IMR-90 (cell line): ENCODE data around the gene HMGA1. TPM values are rescaled to one million over a fixed set of nuclear protein-coding genes. Genes with fewer than 3 reads are reported as not detected.
A peak's percentile ranks its signal among the peaks of the same experiment; 100 is the strongest.

ENCODE experiments used
- ATAC-seq: fragments of 200-7000 bp; cut with Tn5 transposase; 2 replicates; pipeline ENCODE4 v1.9.1; 2020; ENCODE audit warnings: low read depth, mild to moderate bottlenecking, moderate library complexity
- BruUV-seq: library from RNA; stranded (reverse); fragments of 400-500 nt; replicated peaks from 2 replicates; lab custom pipeline; 2021; lab: Mats Ljungman, UMichigan
- CTCF ChIA-PET: fragments of 300-600 bp; formaldehyde crosslinking; extraction: SDS; loops from one replicate; lab custom pipeline; 2021; ENCODE audit warnings: antibody characterized with exemption; lab: Yijun Ruan, JAX
- POLR2A ChIA-PET: fragments of 300-600 bp; sonication (Branson Sonifier 250); formaldehyde crosslinking; loops from one replicate; lab custom pipeline; 2022; ENCODE audit warnings: antibody characterized with exemption; ENCODE audit not compliant: unreplicated experiment; lab: Charles Lee
- DNase-seq: peaks from one replicate; pipeline ENCODE4 v3.0.0; 2013
- H2AFZ ChIP-seq: replicated peaks from 2 replicates; pipeline ENCODE3; 2013; ENCODE audit warnings: low read length, mild to moderate bottlenecking; ENCODE audit not compliant: poor library complexity
- H2AK5ac ChIP-seq: 2 replicates; pipeline ENCODE4 v1.6.1; 2013; ENCODE audit warnings: low read depth, low read length, inconsistent platforms
- H2AK9ac ChIP-seq: replicated peaks from 2 replicates; pipeline ENCODE3; 2013; ENCODE audit warnings: mild to moderate bottlenecking, low read depth, low read length, moderate library complexity; ENCODE audit not compliant: poor library complexity
- H2BK120ac ChIP-seq: 2 replicates; pipeline ENCODE4 v1.6.1; 2013; ENCODE audit warnings: low read depth, low read length, inconsistent platforms
- H2BK15ac ChIP-seq: 3 replicates; pipeline ENCODE4 v1.6.1; 2013; ENCODE audit warnings: low read depth, low read length, inconsistent platforms
- H2BK20ac ChIP-seq: 2 replicates; pipeline ENCODE4 v1.6.1; 2013; ENCODE audit warnings: low read depth, mild to moderate bottlenecking, inconsistent platforms, low read length, moderate library complexity
- H2BK5ac ChIP-seq: 2 replicates; pipeline ENCODE4 v1.6.1; 2013; ENCODE audit warnings: mild to moderate bottlenecking, low read depth, low read length, inconsistent platforms; ENCODE audit not compliant: poor library complexity, severe bottlenecking
- H3K14ac ChIP-seq: replicated peaks from 2 replicates; pipeline ENCODE4 v1.6.1; 2013; ENCODE audit warnings: low read depth, low read length, inconsistent platforms
- H3K18ac ChIP-seq: 2 replicates; pipeline ENCODE4 v1.6.1; 2013; ENCODE audit warnings: low read depth, low read length, control low read depth
- H3K23ac ChIP-seq: 2 replicates; pipeline ENCODE4 v1.6.1; 2013; ENCODE audit warnings: low read depth, low read length, inconsistent platforms
- H3K27ac ChIP-seq: 2 replicates; pipeline ENCODE4 v1.5.1; 2013; ENCODE audit warnings: mild to moderate bottlenecking, control low read depth, low read length; ENCODE audit not compliant: insufficient read depth
- H3K27me3 ChIP-seq: 2 replicates; pipeline ENCODE4 v1.6.1; 2013; ENCODE audit warnings: low read length; ENCODE audit not compliant: control insufficient read depth, insufficient read depth
- H3K36me3 ChIP-seq: 2 replicates; pipeline ENCODE4 v1.6.1; 2013; ENCODE audit warnings: low read length, mixed read lengths; ENCODE audit not compliant: control insufficient read depth, insufficient read depth
- H3K4ac ChIP-seq: 2 replicates; pipeline ENCODE4 v1.6.1; 2013; ENCODE audit warnings: low read depth, low read length, inconsistent platforms
- H3K4me1 ChIP-seq: 2 replicates; pipeline ENCODE4 v1.6.1; 2013; ENCODE audit warnings: low read length, mixed read lengths; ENCODE audit not compliant: control insufficient read depth, insufficient read depth
- H3K4me2 ChIP-seq: 2 replicates; pipeline ENCODE4 v1.6.1; 2013; ENCODE audit warnings: low read depth, mild to moderate bottlenecking, control low read depth, low read length, moderate library complexity
- H3K4me3 ChIP-seq: 2 replicates; pipeline ENCODE4 v1.5.1; 2013; ENCODE audit warnings: low read depth, mild to moderate bottlenecking, control low read depth, low read length, moderate library complexity; ENCODE audit not compliant: insufficient read depth
- H3K56ac ChIP-seq: 2 replicates; pipeline ENCODE4 v1.6.1; 2013; ENCODE audit warnings: low read length, inconsistent platforms; ENCODE audit not compliant: insufficient read depth; ENCODE audit errors: extremely low read depth
- H3K79me1 ChIP-seq, 2 experiments: 2 replicates each; pipeline ENCODE4 v1.6.1; 2013; ENCODE audit warnings: low read length in 2 of 2, inconsistent platforms in 1 of 2, low read depth in 1 of 2
- H3K9ac ChIP-seq: 2 replicates; pipeline ENCODE4 v1.6.1; 2013; ENCODE audit warnings: low read depth, low read length, control low read depth
- H3K9me1 ChIP-seq: 2 replicates; pipeline ENCODE4 v1.6.1; 2013; ENCODE audit warnings: low read length, inconsistent platforms; ENCODE audit not compliant: insufficient read depth
- H3K9me3 ChIP-seq: 2 replicates; pipeline ENCODE4 v1.6.1; 2013; ENCODE audit warnings: low read length; ENCODE audit not compliant: control insufficient read depth, insufficient read depth
- H4K20me1 ChIP-seq: 2 replicates; pipeline ENCODE4 v1.6.1; 2013; ENCODE audit warnings: low read length, inconsistent platforms; ENCODE audit not compliant: insufficient read depth
- H4K5ac ChIP-seq: 2 replicates; pipeline ENCODE4 v1.6.1; 2013; ENCODE audit warnings: mild to moderate bottlenecking, low read depth, low read length, control low read depth
- H4K8ac ChIP-seq, 2 experiments: 2 replicates each; pipeline ENCODE4 v1.6.1; 2013; ENCODE audit warnings: low read depth in 2 of 2, low read length in 2 of 2, control low read depth in 1 of 2, inconsistent platforms in 1 of 2
- H4K91ac ChIP-seq: 2 replicates; pipeline ENCODE4 v1.6.1; 2013; ENCODE audit warnings: low read depth, low read length, inconsistent platforms; ENCODE audit not compliant: insufficient read depth
- CEBPB ChIP-seq: IDR thresholded peaks from 2 replicates; pipeline ENCODE4 v1.6.1; 2012; ENCODE audit warnings: low read depth, low read length, improper control_type of control experiment
- CHD1 ChIP-seq: IDR thresholded peaks from 2 replicates; pipeline ENCODE4 v1.6.1; 2012; ENCODE audit warnings: low read depth, low read length, improper control_type of control experiment
- MAFK ChIP-seq: IDR thresholded peaks from 2 replicates; pipeline ENCODE4 v1.6.1; 2012; ENCODE audit warnings: low read depth, low read length, improper control_type of control experiment
- MAZ ChIP-seq: IDR thresholded peaks from 2 replicates; pipeline ENCODE4 v1.6.1; 2012; ENCODE audit warnings: low read depth, mild to moderate bottlenecking, low read length, improper control_type of control experiment, moderate library complexity, borderline replicate concordance
- NFE2L2 ChIP-seq: fragments of 150-350 bp; IDR thresholded peaks from 2 replicates; pipeline ENCODE4 v1.6.1; 2016; ENCODE audit warnings: low read depth, mild to moderate bottlenecking, low read length
- POLR2A ChIP-seq: IDR thresholded peaks from 2 replicates; pipeline ENCODE4 v1.6.1; 2012; ENCODE audit warnings: mild to moderate bottlenecking, low read depth, low read length
- RFX5 ChIP-seq: IDR thresholded peaks from 2 replicates; pipeline ENCODE4 v1.8.0; 2012; ENCODE audit warnings: low read depth, mild to moderate bottlenecking, low read length, moderate library complexity
- SMC3 ChIP-seq: fragments of 150-350 bp; IDR thresholded peaks from 2 replicates; pipeline ENCODE4 v1.6.1; 2016; ENCODE audit warnings: low read depth, mild to moderate bottlenecking, antibody characterized with exemption, low read length, moderate library complexity
- USF2 ChIP-seq: fragments of 150-350 bp; IDR thresholded peaks from 2 replicates; pipeline ENCODE4 v1.6.1; 2017; ENCODE audit warnings: mild to moderate bottlenecking, antibody characterized with exemption, low read length, low read depth
- WGBS, 2 experiments: methylation state at CpG; one replicate each; pipeline versions ENCODE4 v1.1.5 to v1.1.7; 2013; ENCODE audit warnings: missing lambda C conversion rate in 2 of 2; ENCODE audit not compliant: insufficient read length in 1 of 2; ENCODE audit errors: extremely low coverage in 2 of 2; 5-methylcytosine and 5-hydroxymethylcytosine counted together
- dilution Hi-C: fragments of 300-500 bp; cut with HindIII; formaldehyde crosslinking; loops from one replicate; pipeline ENCODE4 v1.14.3; 2018; ENCODE audit warnings: low sequenced_read_pairs; ENCODE audit not compliant: unreplicated experiment
- in situ Hi-C: fragments of 300-500 bp; cut with MboI; formaldehyde crosslinking; loops from 3 replicates; pipeline ENCODE4 v1.14.3; 2019; ENCODE audit warnings: low sequenced_read_pairs, inconsistent platforms, mixed read lengths
- intact Hi-C: fragments of 100-400 bp; cut with micrococcal nuclease; formaldehyde crosslinking; loops from 2 replicates; pipeline ENCODE4 v1.10.0; 2022
- polyA plus RNA-seq, 3 experiments: library from polyadenylated mRNA; depleted of rRNA; stranded (reverse); fragments of >200 nt; gene quantifications; 2 replicates each; pipeline ENCODE4 v1.2.3, GENCODE V29; 2012; ENCODE audit warnings: low replicate concordance in 1 of 3
- total RNA-seq: library from RNA; depleted of rRNA; stranded (reverse); fragments of >200 nt; gene quantifications from 2 replicates; pipeline ENCODE4 v1.2.3, GENCODE V29; 2012

HMGA1 gene
- total and polyA plus RNA-seq, 2 of the 4 experiments (the other 2 are of a cell fraction), result 101 to 589 TPM

- Histone ChIP-seq H2BK20ac (0 out of 2 replicates have a peak overlapping the region, but pooled peaks have one; percentile 4), H3K18ac (no peak overlapping the region), H2BK5ac (no peak overlapping the region), H4K5ac (no peak overlapping the region), H2BK15ac (no peak overlapping the region; the same call in 2 of the 3 replicates), H4K8ac (no peak overlapping the region), H3K36me3 (no peaks in the 10 kb centered on the region), H3K9me3 (no peaks in the 10 kb centered on the region), H3K4me2 (no peak overlapping the region), H3K27me3 (no peaks in the 10 kb centered on the region), H4K91ac (peak overlapping the region; percentile 2; the same call in 1 of the 2 replicates), H3K56ac (no peak overlapping the region), H3K23ac (no peak overlapping the region), H3K4me1 (peaks cover 20% of the 10 kb centered on the region), H3K27ac (no peak overlapping the region), H4K20me1 (peaks cover 7% of the 10 kb centered on the region), H2AK9ac (no peak overlapping the region), H3K14ac (no peak overlapping the region), H3K79me1 (peaks cover 0 to 4% of the 10 kb centered on the region in 2 experiments; a peak in 1 of 4 replicates), H2AK5ac (peak overlapping the region; percentile 23; the same call in 1 of the 2 replicates), H2AFZ (no peak overlapping the region), H3K9ac (no peak overlapping the region), H3K4me3 (no peak overlapping the region), H3K9me1 (peaks cover 3% of the 10 kb centered on the region; the same call in 1 of the 2 replicates), H2BK120ac (no peak overlapping the region; the same call in 1 of the 2 replicates), H3K4ac (no peak overlapping the region)
- in situ Hi-C loops, result no loop called here
- dilution Hi-C loops, result no loop called here
- TF ChIP-seq MAFK (no peak), SMC3 (no peak), MAZ (no peak), USF2 (no peak), RFX5 (no peak), CHD1 (no peak), POLR2A (no peak), NFE2L2 (no peak), CEBPB (no peak)
- intact Hi-C loops, result no loop called here
- no TSS peak for BruUV-seq
- CTCF ChIA-PET, result no interaction called here
- WGBS, 2 experiments, result 100% methylated on average over 2 of the region's 7 CpGs; no CpG with 5 or more reads in 1 of the 2 experiments
- no peak for DNase-seq
- POLR2A ChIA-PET, result no interaction called here
- no peak for ATAC-seq
Observed at GRCh38 chr6:34233867-34234266, 2.8 kb upstream of the HMGA1 start.
